Measurements from ENCODE around the gene GPR108. TPM values are rescaled to one million over a fixed set of nuclear protein-coding genes. Genes with fewer than 3 reads are reported as not detected.

Gene GPR108
- total and polyA plus RNA-seq, 2 of the 13 experiments (the other 11 are each of a cell fraction or from before 2014, with no cell fraction given) = 36.4 to 63.0 TPM

DNA sequence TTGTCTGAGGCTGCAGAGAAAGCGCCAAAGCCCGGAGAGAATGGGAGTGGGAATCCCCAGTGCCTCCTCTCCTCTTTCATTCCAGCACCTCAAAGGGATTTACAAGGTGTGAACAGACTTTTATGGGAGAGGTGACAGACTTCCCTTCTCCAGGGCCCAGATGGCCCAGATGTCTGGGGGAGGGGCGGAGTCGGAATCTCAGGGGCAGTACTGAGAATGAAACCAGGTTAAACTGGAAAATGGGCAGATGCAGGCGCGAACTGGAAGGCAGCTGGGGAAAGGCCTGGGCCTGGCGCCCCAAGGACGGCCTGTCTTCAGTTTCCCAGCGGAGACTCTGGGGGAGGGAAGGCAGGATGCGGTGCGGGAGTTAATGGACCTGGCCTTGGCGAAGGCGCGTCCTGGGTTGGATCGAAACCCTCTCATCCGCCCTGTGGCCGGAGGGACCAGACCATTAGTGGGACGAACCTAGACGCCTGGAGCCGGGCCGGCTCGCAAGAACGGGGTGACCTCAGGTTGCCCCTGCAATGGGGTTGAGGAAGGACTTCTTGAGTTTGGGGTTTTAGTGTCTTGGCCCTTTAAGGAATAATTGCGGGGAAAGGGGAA is 1.5 kb upstream of the GPR108 start (continued):
- TF ChIP-seq BCLAF1 (IDR thresholded peaks at IDR 0.05) = no peak
- TF ChIP-seq TAF1 (CRISPR knock-in tag; IDR thresholded peaks at IDR 0.05) = no peak
- no peak for TF ChIP-seq HNRNPH1 (optimal IDR thresholded peaks at IDR 0.05; ENCODE audit: low read depth, low read length)
- no peak for TF ChIP-seq TEAD2 (CRISPR knock-in tag; IDR thresholded peaks at IDR 0.05)
- no peak for TF ChIP-seq ZNF121 (CRISPR knock-in tag; IDR thresholded peaks at IDR 0.05)
- TF ChIP-seq ZBTB7B (CRISPR knock-in tag; IDR thresholded peaks at IDR 0.05) = no peak
- TF ChIP-seq RBM39 (IDR thresholded peaks at IDR 0.05; ENCODE audit: low read depth, low read length, poor library complexity, severe bottlenecking) = peak; percentile 58
- no peak for TF ChIP-seq DMAP1 (CRISPR knock-in tag; IDR thresholded peaks at IDR 0.05)
- no peak for TF ChIP-seq ZSCAN30 (CRISPR knock-in tag; IDR thresholded peaks at IDR 0.05)
- TF ChIP-seq, protein P1, sequence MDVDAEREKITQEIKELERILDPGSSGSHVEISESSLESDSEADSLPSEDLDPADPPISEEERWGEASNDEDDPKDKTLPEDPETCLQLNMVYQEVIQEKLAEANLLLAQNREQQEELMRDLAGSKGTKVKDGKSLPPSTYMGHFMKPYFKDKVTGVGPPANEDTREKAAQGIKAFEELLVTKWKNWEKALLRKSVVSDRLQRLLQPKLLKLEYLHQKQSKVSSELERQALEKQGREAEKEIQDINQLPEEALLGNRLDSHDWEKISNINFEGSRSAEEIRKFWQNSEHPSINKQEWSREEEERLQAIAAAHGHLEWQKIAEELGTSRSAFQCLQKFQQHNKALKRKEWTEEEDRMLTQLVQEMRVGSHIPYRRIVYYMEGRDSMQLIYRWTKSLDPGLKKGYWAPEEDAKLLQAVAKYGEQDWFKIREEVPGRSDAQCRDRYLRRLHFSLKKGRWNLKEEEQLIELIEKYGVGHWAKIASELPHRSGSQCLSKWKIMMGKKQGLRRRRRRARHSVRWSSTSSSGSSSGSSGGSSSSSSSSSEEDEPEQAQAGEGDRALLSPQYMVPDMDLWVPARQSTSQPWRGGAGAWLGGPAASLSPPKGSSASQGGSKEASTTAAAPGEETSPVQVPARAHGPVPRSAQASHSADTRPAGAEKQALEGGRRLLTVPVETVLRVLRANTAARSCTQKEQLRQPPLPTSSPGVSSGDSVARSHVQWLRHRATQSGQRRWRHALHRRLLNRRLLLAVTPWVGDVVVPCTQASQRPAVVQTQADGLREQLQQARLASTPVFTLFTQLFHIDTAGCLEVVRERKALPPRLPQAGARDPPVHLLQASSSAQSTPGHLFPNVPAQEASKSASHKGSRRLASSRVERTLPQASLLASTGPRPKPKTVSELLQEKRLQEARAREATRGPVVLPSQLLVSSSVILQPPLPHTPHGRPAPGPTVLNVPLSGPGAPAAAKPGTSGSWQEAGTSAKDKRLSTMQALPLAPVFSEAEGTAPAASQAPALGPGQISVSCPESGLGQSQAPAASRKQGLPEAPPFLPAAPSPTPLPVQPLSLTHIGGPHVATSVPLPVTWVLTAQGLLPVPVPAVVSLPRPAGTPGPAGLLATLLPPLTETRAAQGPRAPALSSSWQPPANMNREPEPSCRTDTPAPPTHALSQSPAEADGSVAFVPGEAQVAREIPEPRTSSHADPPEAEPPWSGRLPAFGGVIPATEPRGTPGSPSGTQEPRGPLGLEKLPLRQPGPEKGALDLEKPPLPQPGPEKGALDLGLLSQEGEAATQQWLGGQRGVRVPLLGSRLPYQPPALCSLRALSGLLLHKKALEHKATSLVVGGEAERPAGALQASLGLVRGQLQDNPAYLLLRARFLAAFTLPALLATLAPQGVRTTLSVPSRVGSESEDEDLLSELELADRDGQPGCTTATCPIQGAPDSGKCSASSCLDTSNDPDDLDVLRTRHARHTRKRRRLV (CRISPR knock-in tag; IDR thresholded peaks at IDR 0.05) = no peak
- no peak; the same call in 1 of the 2 replicates for TF ChIP-seq MYPOP (CRISPR knock-in tag; IDR thresholded peaks at IDR 0.05)
- no peak; the same call in 1 of the 2 replicates for TF ChIP-seq MEIS2 (CRISPR knock-in tag; IDR thresholded peaks at IDR 0.05)
- no peak for TF ChIP-seq NFE2L1 (CRISPR knock-in tag; IDR thresholded peaks at IDR 0.05; ENCODE audit: borderline replicate concordance)
- TF ChIP-seq ZNF317 (CRISPR knock-in tag; IDR thresholded peaks at IDR 0.05) = peak; percentile 1; the same call in 1 of the 2 replicates
- TF ChIP-seq ZNF543 (CRISPR knock-in tag; IDR thresholded peaks at IDR 0.05) = peak; percentile 57; the same call in 1 of the 2 replicates
- TF ChIP-seq POGZ (CRISPR knock-in tag; IDR thresholded peaks at IDR 0.05) = no peak
- peak; percentile 33; the same call in 1 of the 2 replicates for TF ChIP-seq KLF12 (CRISPR knock-in tag; IDR thresholded peaks at IDR 0.05; ENCODE audit: borderline replicate concordance)
- no peak for TF ChIP-seq PRPF4 (IDR thresholded peaks at IDR 0.05; ENCODE audit: low read depth, low read length, poor library complexity, severe bottlenecking)
- TF ChIP-seq ZNF710 (CRISPR knock-in tag; IDR thresholded peaks at IDR 0.05; ENCODE audit: borderline replicate concordance) = no peak
